Stomach (tissue), 4 donors: ENCODE measurements around the gene OTUD1.

Experiments
- CTCF ChIP-seq, 7 experiments: fragments of 450-650 bp in 4 of 7; fragments of 200-600 bp in 3 of 7; sonication (generic) in 3 of 7; IDR thresholded peaks; one replicate each; pipeline ENCODE4 v1.5.1; 2016 to 2019; ENCODE audit warnings: antibody characterized with exemption in 7 of 7, control low read depth in 2 of 7, mild to moderate bottlenecking in 1 of 7
- POLR2A ChIP-seq, 4 donors: fragments of 450-650 bp; IDR thresholded peaks; one replicate each; pipeline ENCODE4 v1.6.1; 2016; ENCODE audit warnings: antibody characterized with exemption in 4 of 4, control low read depth in 2 of 4, mild to moderate bottlenecking in 1 of 4, moderate library complexity in 1 of 4

DNA sequence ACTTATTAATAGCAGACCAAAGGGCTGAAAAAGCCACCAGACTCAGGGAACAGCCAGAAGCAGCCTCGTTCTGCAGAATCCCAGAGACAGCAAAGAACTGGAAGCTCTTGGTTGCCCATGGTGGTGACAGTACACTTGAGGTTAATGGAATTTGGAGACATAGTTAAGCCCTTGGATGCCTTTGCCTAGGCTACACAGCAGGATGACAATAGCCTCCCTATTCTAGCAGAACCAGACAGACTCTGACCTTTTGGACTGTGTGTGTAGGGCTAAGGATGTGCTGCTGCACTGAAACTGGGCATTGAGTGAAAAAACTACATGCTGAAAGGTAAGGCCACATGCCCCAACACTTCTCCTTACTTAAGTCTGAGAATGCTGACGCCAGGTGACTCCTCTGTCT is 22.7 kb downstream of the OTUD1 start:
- TF ChIP-seq POLR2A (IDR thresholded peaks at IDR 0.05) (no peak), CTCF (IDR thresholded peaks at IDR 0.05) (no peak)
